ENCODE results near the gene AK9.

- TF ChIP-seq CTCF (IDR thresholded peaks at IDR 0.05; ENCODE audit: low read depth, low read length, missing input control) (peak; percentile 54), RAD21 (IDR thresholded peaks at IDR 0.05) (peak; percentile 82 to 89), ATF3 (IDR thresholded peaks at IDR 0.05) (no peak), MAX (IDR thresholded peaks at IDR 0.05) (no peak), YY1 (IDR thresholded peaks at IDR 0.05) (no peak), SP1 (IDR thresholded peaks at IDR 0.05) (no peak), JUND (IDR thresholded peaks at IDR 0.05) (no peak), TAF1 (conservative IDR thresholded peaks at IDR 0.05) (no peak), EGR1 (IDR thresholded peaks at IDR 0.05; ENCODE audit: low read depth in 2 of 2) (no peak), GABPA (IDR thresholded peaks at IDR 0.05 in 1 of 2, conservative IDR thresholded peaks at IDR 0.05 in 1 of 2) (no peak)
These were observed 163.9 kb downstream of the AK9 start for GRCh38 chr6:109526905-109527628.
